Subcutaneous preadipocyte (primary cell): ENCODE data around the gene ARHGEF11. TPM values are rescaled to one million over a fixed set of nuclear protein-coding genes. Genes with fewer than 3 reads are reported as not detected.

ENCODE experiments used
- small RNA-seq: library from RNA; depleted of rRNA; stranded (forward); fragments of <200 nt; gene quantifications from one replicate; pipeline ENCODE3, GENCODE V24; 2012
- total RNA-seq: library from RNA; depleted of rRNA; stranded (reverse); fragments of >200 nt; gene quantifications from 2 replicates; pipeline ENCODE4 v1.2.3, GENCODE V29; 2012

Gene ARHGEF11
- total RNA-seq: 24.6 and 34.8 TPM in 2 replicates

GRCh38 chr1:157045250-157046218 is at the start of gene ARHGEF11:
ARHGEF11 (minus strand) TSS chr1:157045742; CDS start chr1:157044330, 1,412 bp downstream.

GRCh38 chr1:156920233-156921052 is 125.1 kb downstream of the ARHGEF11 start, which contains the start of gene LRRC71:
LRRC71 (plus strand) TSS chr1:156920632; CDS start chr1:156920804, 172 bp downstream.

GRCh38 chr1:156893048-156893953 is 152.2 kb downstream of the ARHGEF11 start, which contains the start of gene PEAR1:
PEAR1 (plus strand) TSS chr1:156893718; CDS start chr1:156903927, 10,209 bp downstream.

Small RNAs within 50 kb of the gene (small RNA-seq; reads per million reads assigned to genes)
- gene MIR765 (not detected), gene RN7SL612P (not detected)

Other genes with a start within 250 kb of the ARHGEF11 start
- 0.20 TPM in 1 of 2 replicates, not detected in the other for gene SH2D2A, start 228.9 kb downstream of the ARHGEF11 start, total RNA-seq
- gene INSRR, start 186.6 kb downstream of the ARHGEF11 start, total RNA-seq: not detected in 2 replicates
- 0.20 TPM in 1 of 2 replicates, not detected in the other for gene NTRK1, start 184.9 kb downstream of the ARHGEF11 start, total RNA-seq
- 1.1 and 5.7 TPM in 2 replicates for gene PEAR1, start 152.0 kb downstream of the ARHGEF11 start, total RNA-seq
- gene LRRC71, start 125.1 kb downstream of the ARHGEF11 start, total RNA-seq: 0.20 TPM in 1 of 2 replicates, not detected in the other
- gene ETV3L, start 54.1 kb upstream of the ARHGEF11 start, total RNA-seq: not detected in 2 replicates
- gene ETV3, start 92.7 kb upstream of the ARHGEF11 start, total RNA-seq: 10.7 and 11.9 TPM in 2 replicates